H1 (cell line): ENCODE results near the gene DCAF7. TPM values are rescaled to one million over a fixed set of nuclear protein-coding genes. Genes with fewer than 3 reads are reported as not detected.

Experiments
- CTCF ChIA-PET: fragments of 300-600 bp; sonication (Branson Sonifier 250); formaldehyde crosslinking; loops from one replicate; lab custom pipeline; 2021; ENCODE audit not compliant: partially characterized antibody; lab: Charles Lee
- POLR2A ChIA-PET: fragments of 300-600 bp; sonication (Branson Sonifier 250); formaldehyde crosslinking; loops from one replicate; lab custom pipeline; 2021; ENCODE audit warnings: inconsistent platforms; ENCODE audit not compliant: partially characterized antibody; lab: Charles Lee
- DNase-seq, 2 experiments: peaks; one replicate each; pipeline versions ENCODE4 v3.0.0 to v3.0.0-alpha.2; 2010 to 2022; ENCODE audit warnings: low spot score in 2 of 2, low read depth in 1 of 2, mixed read lengths in 1 of 2
- FAIRE-seq: peaks from 2 replicates; lab custom pipeline; 2011; peaks lifted over from hg19 to GRCh38; lab: Jason Lieb, UNC
- H2AFZ ChIP-seq: 2 replicates; pipeline ENCODE4 v1.8.1; 2012; ENCODE audit warnings: low read length, inconsistent platforms
- H2AK5ac ChIP-seq: 2 replicates; pipeline ENCODE4 v1.6.1; 2013; ENCODE audit warnings: low read depth, low read length
- H2BK120ac ChIP-seq: replicated peaks from 2 replicates; pipeline ENCODE3; 2013; ENCODE audit warnings: low read depth, low read length, inconsistent platforms
- H2BK12ac ChIP-seq: 2 replicates; pipeline ENCODE4 v1.6.1; 2013; ENCODE audit warnings: low read depth, low read length
- H2BK15ac ChIP-seq: 2 replicates; pipeline ENCODE4 v1.6.1; 2013; ENCODE audit warnings: low read length
- H2BK20ac ChIP-seq: 2 replicates; pipeline ENCODE4 v1.6.1; 2013; ENCODE audit warnings: low read length
- H2BK5ac ChIP-seq: 2 replicates; pipeline ENCODE4 v1.6.1; 2013; ENCODE audit warnings: low read depth, low read length
- H3K14ac ChIP-seq: 2 replicates; pipeline ENCODE4 v1.6.1; 2013; ENCODE audit warnings: inconsistent platforms; ENCODE audit not compliant: insufficient read length
- H3K18ac ChIP-seq: 2 replicates; pipeline ENCODE4 v1.6.1; 2013; ENCODE audit warnings: low read length; ENCODE audit errors: extremely low read depth
- H3K23ac ChIP-seq: 2 replicates; pipeline ENCODE4 v1.6.1; 2013; ENCODE audit warnings: inconsistent platforms; ENCODE audit not compliant: insufficient read length
- H3K23me2 ChIP-seq: 2 replicates; pipeline ENCODE4 v1.6.1; 2013; ENCODE audit warnings: low read depth, low read length
- H3K27ac ChIP-seq: 2 replicates; pipeline ENCODE4 v1.6.1; 2011; ENCODE audit warnings: low read depth, low read length, inconsistent platforms
- H3K27me3 ChIP-seq, 4 experiments: replicated peaks in 1 of 4; 1 replicate in 1 of 4; 2 replicates in 3 of 4; pipeline versions ENCODE4 v1.6.1 to v1.8.1; 2011 to 2013; ENCODE audit warnings: low read length in 3 of 4, mild to moderate bottlenecking in 3 of 4, inconsistent platforms in 2 of 4, mixed read lengths in 2 of 4, moderate library complexity in 1 of 4; ENCODE audit not compliant: control insufficient read depth in 3 of 4, insufficient read depth in 3 of 4; ENCODE audit errors: extremely low read depth in 1 of 4
- H3K36me3 ChIP-seq, 4 experiments: 2 replicates each; pipeline versions ENCODE4 v1.6.1 to v1.8.1; 2011 to 2013; ENCODE audit warnings: mild to moderate bottlenecking in 4 of 4, low read length in 3 of 4, moderate library complexity in 2 of 4, control low read depth in 1 of 4, inconsistent platforms in 1 of 4; ENCODE audit not compliant: insufficient read depth in 4 of 4, control insufficient read depth in 2 of 4
- H3K4ac ChIP-seq: replicated peaks from 2 replicates; pipeline ENCODE3; 2013; ENCODE audit warnings: low read length, low read depth, mixed read lengths, inconsistent platforms; ENCODE audit not compliant: insufficient read length
- H3K4me1 ChIP-seq, 4 experiments: replicated peaks in 1 of 4; 1 replicate in 1 of 4; 2 replicates in 3 of 4; pipeline versions ENCODE4 v1.6.1 to v1.8.1; 2011 to 2013; ENCODE audit warnings: low read length in 3 of 4, inconsistent platforms in 2 of 4, mixed read lengths in 1 of 4; ENCODE audit not compliant: insufficient read depth in 4 of 4, control insufficient read depth in 3 of 4
- H3K4me2 ChIP-seq, 2 experiments: 2 replicates each; pipeline versions ENCODE4 v1.6.1 to v1.8.1; 2011 to 2013; ENCODE audit warnings: low read depth in 2 of 2, low read length in 2 of 2, control low read depth in 1 of 2, inconsistent platforms in 1 of 2, mild to moderate bottlenecking in 1 of 2; ENCODE audit not compliant: insufficient read depth in 1 of 2
- H3K4me3 ChIP-seq, 4 experiments: fragments of 200-600, 300-600 bp in 1 of 4; sonication (generic), shearing (Covaris generic), sonication (Bioruptor Twin) in 1 of 4; 2 replicates each; pipeline versions ENCODE4 v1.5.1 to v1.8.1; 2011 to 2016; ENCODE audit warnings: low read length in 4 of 4, low read depth in 3 of 4, control low read depth in 2 of 4, inconsistent platforms in 2 of 4, mild to moderate bottlenecking in 2 of 4, mixed read lengths in 1 of 4, moderate library complexity in 1 of 4; ENCODE audit not compliant: insufficient read depth in 2 of 4; ENCODE audit errors: extremely low read depth in 1 of 4
- H3K56ac ChIP-seq: replicated peaks from 2 replicates; pipeline ENCODE3; 2013; ENCODE audit warnings: low read depth, mild to moderate bottlenecking, mixed read lengths, low read length, inconsistent platforms; ENCODE audit not compliant: insufficient read length
- H3K79me1 ChIP-seq: 2 replicates; pipeline ENCODE4 v1.6.1; 2013; ENCODE audit warnings: low read depth, low read length, control low read depth
- H3K79me2 ChIP-seq, 2 experiments: 2 replicates each; pipeline versions ENCODE4 v1.6.1 to v1.8.1; 2012 to 2013; ENCODE audit warnings: low read length in 2 of 2, mild to moderate bottlenecking in 2 of 2, inconsistent platforms in 1 of 2; ENCODE audit not compliant: insufficient read depth in 2 of 2, control insufficient read depth in 1 of 2
- H3K9ac ChIP-seq, 4 experiments: replicated peaks in 1 of 4; 1 replicate in 1 of 4; 2 replicates in 3 of 4; pipeline versions ENCODE4 v1.6.1 to v1.8.1; 2011 to 2013; ENCODE audit warnings: low read depth in 3 of 4, low read length in 3 of 4, control low read depth in 2 of 4, mild to moderate bottlenecking in 2 of 4, moderate library complexity in 2 of 4, inconsistent platforms in 1 of 4; ENCODE audit errors: extremely low read depth in 1 of 4
- H3K9me3 ChIP-seq, 2 experiments: 2 replicates each; pipeline versions ENCODE4 v1.6.1 to v1.8.1; 2012 to 2013; ENCODE audit warnings: mild to moderate bottlenecking in 2 of 2, moderate library complexity in 2 of 2, control low read depth in 1 of 2, inconsistent platforms in 1 of 2, low read depth in 1 of 2, low read length in 1 of 2, mixed read lengths in 1 of 2; ENCODE audit not compliant: insufficient read depth in 2 of 2
- H4K20me1 ChIP-seq, 2 experiments: replicated peaks in 1 of 2; 2 replicates each; pipeline versions ENCODE3 to v1.8.1; 2011 to 2013; ENCODE audit warnings: inconsistent platforms in 2 of 2, low read length in 2 of 2, mild to moderate bottlenecking in 1 of 2; ENCODE audit not compliant: insufficient read depth in 2 of 2, control insufficient read depth in 1 of 2
- H4K5ac ChIP-seq: 2 replicates; pipeline ENCODE4 v1.6.1; 2013; ENCODE audit warnings: low read length, low read depth, mixed read lengths, inconsistent platforms; ENCODE audit not compliant: insufficient read length
- H4K8ac ChIP-seq: 2 replicates; pipeline ENCODE4 v1.8.0; 2013; ENCODE audit warnings: mild to moderate bottlenecking, moderate library complexity, low read length, inconsistent platforms; ENCODE audit not compliant: insufficient read depth; ENCODE audit errors: extremely low read depth
- H4K91ac ChIP-seq: replicated peaks from 2 replicates; pipeline ENCODE3; 2013; ENCODE audit warnings: low read length, mixed read lengths, inconsistent platforms; ENCODE audit not compliant: insufficient read length
- FOSL1 ChIP-seq: IDR thresholded peaks from 2 replicates; pipeline ENCODE4 v1.6.1; 2011; ENCODE audit warnings: mild to moderate bottlenecking, low read depth, low read length, moderate library complexity; ENCODE audit not compliant: insufficient read depth
- SRF ChIP-seq: IDR thresholded peaks from 2 replicates; pipeline ENCODE4 v1.6.1; 2011; ENCODE audit warnings: mild to moderate bottlenecking, low read depth, low read length, moderate library complexity
- WGBS, 2 experiments: shearing (Covaris generic) in 1 of 2; methylation state at CpG; one replicate each; pipeline versions ENCODE4 v1.1.6 to v1.1.7; 2013 to 2015; ENCODE audit warnings: low lambda C conversion rate in 2 of 2, mixed read lengths in 2 of 2, inconsistent platforms in 1 of 2, low coverage in 1 of 2, missing lambda C conversion rate in 1 of 2; ENCODE audit not compliant: insufficient replicate concordance in 2 of 2, insufficient coverage in 1 of 2, insufficient read length in 1 of 2; ENCODE audit errors: extremely low coverage in 1 of 2, missing lambda C conversion rate in 1 of 2; 5-methylcytosine and 5-hydroxymethylcytosine counted together
- polyA plus RNA-seq, 7 experiments: library from polyadenylated mRNA; depleted of rRNA in 3 of 7; stranded (reverse) in 5 of 7; unstranded in 2 of 7; fragments of >200 nt in 5 of 7; fragments of 200-250 nt in 2 of 7; gene quantifications; 1 replicate in 5 of 7; 2 replicates in 1 of 7; 4 replicates in 1 of 7; pipeline versions ENCODE4 v1.2.1 to v1.2.3, GENCODE V29; 2011 to 2013; ENCODE audit warnings: missing spikeins in 2 of 7, mixed read lengths in 2 of 7
- total RNA-seq: library from RNA; stranded (reverse); fragmentation: NEBNext Ultra II Directional; extraction: Animal tissue kit (Norgen Biotek cat#: 25700); gene quantifications from 2 replicates; pipeline ENCODE4 v1.2.1, GENCODE V29; 2021
- TF ChIP-seq, protein P1 (sequence below): IDR thresholded peaks from 2 replicates; pipeline ENCODE4 v1.6.1; 2012; ENCODE audit warnings: inconsistent platforms

The DCAF7 gene
- total and polyA plus RNA-seq, 2 of the 8 experiments (the other 6 are each of a cell fraction or from before 2014, with no cell fraction given), result 74.9 to 94.1 TPM

- no peak for FAIRE-seq
- CTCF ChIA-PET, result interaction anchor here (0.6 to 1.4 kb wide), 7 partner anchors 8 to 102 kb away, joined by 3 to 5 read pairs (median 4); no protein-coding TSS in a partner anchor
Observed at GRCh38 chr17:63506627-63507026, 43.6 kb upstream of the DCAF7 start.

More at GRCh38 chr17:63506627-63507026, 43.6 kb upstream of the DCAF7 start:
- Histone ChIP-seq H3K4me1 (no peaks in the 10 kb centered on the region), H3K4me2 (no peak overlapping the region), H3K36me3 (no peaks in the 10 kb centered on the region), H3K27ac (no peak overlapping the region), H3K23ac (no peak overlapping the region), H3K14ac (no peak overlapping the region), H2BK20ac (no peak overlapping the region), H3K79me1 (no peaks in the 10 kb centered on the region), H2BK5ac (no peak overlapping the region), H3K27me3 (no peaks in the 10 kb centered on the region), H3K23me2 (no peaks in the 10 kb centered on the region), H3K79me2 (no peaks in the 10 kb centered on the region), H4K5ac (no peak overlapping the region), H2BK12ac (no peak overlapping the region), H4K20me1 (no peaks in the 10 kb centered on the region), H3K9me3 (peaks cover 0 to 4% of the 10 kb centered on the region in 2 experiments; a peak in 1 of 4 replicates), H3K18ac (no peak overlapping the region), H2BK120ac (no peak overlapping the region), H2AK5ac (no peak overlapping the region), H3K4me3 (no peak overlapping the region), H2AFZ (no peak overlapping the region), H4K8ac (no peak overlapping the region), H3K56ac (no peak overlapping the region), H3K4ac (no peak overlapping the region), H4K91ac (no peak overlapping the region), H3K9ac (no peak overlapping the region), H2BK15ac (no peak overlapping the region)
- TF ChIP-seq SRF (no peak), FOSL1 (no peak)
- TF ChIP-seq, protein P1, sequence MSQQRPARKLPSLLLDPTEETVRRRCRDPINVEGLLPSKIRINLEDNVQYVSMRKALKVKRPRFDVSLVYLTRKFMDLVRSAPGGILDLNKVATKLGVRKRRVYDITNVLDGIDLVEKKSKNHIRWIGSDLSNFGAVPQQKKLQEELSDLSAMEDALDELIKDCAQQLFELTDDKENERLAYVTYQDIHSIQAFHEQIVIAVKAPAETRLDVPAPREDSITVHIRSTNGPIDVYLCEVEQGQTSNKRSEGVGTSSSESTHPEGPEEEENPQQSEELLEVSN, result no peak
- POLR2A ChIA-PET, result no interaction called here
- WGBS, 2 experiments, result 92% methylated on average over 3 of the region's 3 CpGs; no CpG with 5 or more reads in 1 of the 2 experiments
- DNase-seq, result no peak
